Skeletal muscle satellite cell (primary cell): ENCODE measurements around the gene ITGAE.
A peak's percentile ranks its signal among the peaks of the same experiment; 100 is the strongest.

Source experiments
- H3K27me3 ChIP-seq: 2 replicates; pipeline ENCODE4 v1.7.0; 2013; ENCODE audit warnings: low read length; ENCODE audit not compliant: control insufficient read depth, insufficient read depth
- H3K36me3 ChIP-seq: 2 replicates; pipeline ENCODE4 v1.7.0; 2013; ENCODE audit warnings: mild to moderate bottlenecking, control low read depth, low read length; ENCODE audit not compliant: insufficient read depth
- H3K4me1 ChIP-seq: 2 replicates; pipeline ENCODE4 v1.7.0; 2013; ENCODE audit warnings: low read length; ENCODE audit not compliant: control insufficient read depth, insufficient read depth
- H3K4me2 ChIP-seq: 2 replicates; pipeline ENCODE4 v1.7.0; 2013; ENCODE audit warnings: mild to moderate bottlenecking, low read length
- H3K4me3 ChIP-seq: 2 replicates; pipeline ENCODE4 v1.7.0; 2013; ENCODE audit warnings: low read length
- H3K9ac ChIP-seq: 2 replicates; pipeline ENCODE4 v1.7.0; 2013; ENCODE audit warnings: mild to moderate bottlenecking, low read depth, low read length, moderate library complexity
- H3K9me3 ChIP-seq: replicated peaks from 2 replicates; pipeline ENCODE4 v1.7.0; 2013; ENCODE audit warnings: mild to moderate bottlenecking, control low read depth, low read length

The ITGAE gene

GRCh38 chr17:3683054-3683511 lies 117.9 kb downstream of the ITGAE start:
- H3K9me3 ChIP-seq = no peaks in the 10 kb centered on the region
- H3K4me2 ChIP-seq = no peak overlapping the region
- no peak overlapping the region for H3K4me3 ChIP-seq
- peaks cover 4% of the 10 kb centered on the region for H3K4me1 ChIP-seq
- peaks cover 3% of the 10 kb centered on the region for H3K27me3 ChIP-seq
- H3K9ac ChIP-seq = no peak overlapping the region
- H3K36me3 ChIP-seq = no peaks in the 10 kb centered on the region

- Histone ChIP-seq H3K36me3 (no peaks in the 10 kb centered on the region), H3K4me3 (no peak overlapping the region), H3K9me3 (no peaks in the 10 kb centered on the region), H3K9ac (no peak overlapping the region), H3K4me2 (no peak overlapping the region), H3K4me1 (peaks cover 4% of the 10 kb centered on the region), H3K27me3 (peaks cover 3% of the 10 kb centered on the region)
Observed at GRCh38 chr17:3682033-3682432, 119.0 kb downstream of the ITGAE start.

- peaks cover 4% of the 10 kb centered on the region for H3K4me1 ChIP-seq
- no peak overlapping the region for H3K9ac ChIP-seq
- H3K9me3 ChIP-seq = no peaks in the 10 kb centered on the region
- H3K4me2 ChIP-seq = no peak overlapping the region
- no peaks in the 10 kb centered on the region for H3K36me3 ChIP-seq
- H3K4me3 ChIP-seq = no peak overlapping the region
- H3K27me3 ChIP-seq = peaks cover 3% of the 10 kb centered on the region
Observed at GRCh38 chr17:3681565-3681964, 119.4 kb downstream of the ITGAE start.

GRCh38 chr17:3681057-3681456 lies 119.9 kb downstream of the ITGAE start:
- H3K9ac ChIP-seq = no peak overlapping the region
- no peak overlapping the region for H3K4me2 ChIP-seq
- no peaks in the 10 kb centered on the region for H3K36me3 ChIP-seq
- H3K9me3 ChIP-seq = no peaks in the 10 kb centered on the region
- H3K27me3 ChIP-seq = peaks cover 3% of the 10 kb centered on the region
- H3K4me1 ChIP-seq = peaks cover 4% of the 10 kb centered on the region
- H3K4me3 ChIP-seq = no peak overlapping the region

- Histone ChIP-seq H3K9ac (no peak overlapping the region), H3K36me3 (no peaks in the 10 kb centered on the region), H3K4me2 (no peak overlapping the region), H3K27me3 (no peaks in the 10 kb centered on the region), H3K4me1 (peaks cover 4% of the 10 kb centered on the region), H3K4me3 (no peak overlapping the region), H3K9me3 (no peaks in the 10 kb centered on the region)
Observed at GRCh38 chr17:3679531-3680126, 121.4 kb downstream of the ITGAE start.

- H3K9ac ChIP-seq = no peak overlapping the region
- H3K4me1 ChIP-seq = peaks cover 4% of the 10 kb centered on the region
- no peak overlapping the region for H3K4me3 ChIP-seq
- H3K36me3 ChIP-seq = no peaks in the 10 kb centered on the region
- H3K9me3 ChIP-seq = no peaks in the 10 kb centered on the region
- no peaks in the 10 kb centered on the region for H3K27me3 ChIP-seq
- no peak overlapping the region for H3K4me2 ChIP-seq
Observed at GRCh38 chr17:3678821-3679530, 122.0 kb downstream of the ITGAE start.

GRCh38 chr17:3678095-3678820 lies 122.7 kb downstream of the ITGAE start:
- peaks cover 4% of the 10 kb centered on the region for H3K4me1 ChIP-seq
- no peaks in the 10 kb centered on the region for H3K9me3 ChIP-seq
- H3K4me2 ChIP-seq = no peak overlapping the region
- no peaks in the 10 kb centered on the region for H3K36me3 ChIP-seq
- H3K9ac ChIP-seq = no peak overlapping the region
- H3K27me3 ChIP-seq = no peaks in the 10 kb centered on the region
- no peak overlapping the region for H3K4me3 ChIP-seq

GRCh38 chr17:3675886-3676285 lies 125.1 kb downstream of the ITGAE start:
- Histone ChIP-seq H3K9ac (no peak overlapping the region), H3K36me3 (no peaks in the 10 kb centered on the region), H3K4me3 (no peak overlapping the region), H3K4me2 (no peak overlapping the region), H3K9me3 (no peaks in the 10 kb centered on the region), H3K27me3 (no peaks in the 10 kb centered on the region), H3K4me1 (peaks cover 4% of the 10 kb centered on the region)

GRCh38 chr17:3672571-3672970 lies 128.4 kb downstream of the ITGAE start:
- no peaks in the 10 kb centered on the region for H3K27me3 ChIP-seq
- H3K4me1 ChIP-seq = peaks cover 5% of the 10 kb centered on the region
- H3K9me3 ChIP-seq = no peaks in the 10 kb centered on the region
- peaks cover 4% of the 10 kb centered on the region for H3K36me3 ChIP-seq
- no peak overlapping the region for H3K9ac ChIP-seq
- no peak overlapping the region for H3K4me3 ChIP-seq
- no peak overlapping the region for H3K4me2 ChIP-seq

GRCh38 chr17:3669548-3669947 lies 131.4 kb downstream of the ITGAE start:
- no peaks in the 10 kb centered on the region for H3K9me3 ChIP-seq

GRCh38 chr17:3669085-3669347 lies 132.0 kb downstream of the ITGAE start:
- Histone ChIP-seq H3K27me3 (no peaks in the 10 kb centered on the region), H3K36me3 (peaks cover 27% of the 10 kb centered on the region), H3K4me3 (peak overlapping the region; percentile 87), H3K4me2 (peak overlapping the region; percentile 95), H3K9me3 (no peaks in the 10 kb centered on the region), H3K4me1 (peaks cover 18% of the 10 kb centered on the region), H3K9ac (peak overlapping the region; percentile 99)

More at GRCh38 chr17:3669548-3669947, 131.4 kb downstream of the ITGAE start:
- H3K27me3 ChIP-seq = no peaks in the 10 kb centered on the region
- H3K4me2 ChIP-seq = peak overlapping the region; percentile 95
- H3K9ac ChIP-seq = peak overlapping the region; percentile 99
- peak overlapping the region; percentile 87 for H3K4me3 ChIP-seq
- H3K4me1 ChIP-seq = peaks cover 18% of the 10 kb centered on the region
- peaks cover 21% of the 10 kb centered on the region for H3K36me3 ChIP-seq
